Measurements from ENCODE around the gene RETREG1.
"Not testable (repeated sequence)": the region's sequence is repeated elsewhere in the genome, so short reads cannot be mapped to it uniquely, and the experiment has no call there.

Gene RETREG1

DNA sequence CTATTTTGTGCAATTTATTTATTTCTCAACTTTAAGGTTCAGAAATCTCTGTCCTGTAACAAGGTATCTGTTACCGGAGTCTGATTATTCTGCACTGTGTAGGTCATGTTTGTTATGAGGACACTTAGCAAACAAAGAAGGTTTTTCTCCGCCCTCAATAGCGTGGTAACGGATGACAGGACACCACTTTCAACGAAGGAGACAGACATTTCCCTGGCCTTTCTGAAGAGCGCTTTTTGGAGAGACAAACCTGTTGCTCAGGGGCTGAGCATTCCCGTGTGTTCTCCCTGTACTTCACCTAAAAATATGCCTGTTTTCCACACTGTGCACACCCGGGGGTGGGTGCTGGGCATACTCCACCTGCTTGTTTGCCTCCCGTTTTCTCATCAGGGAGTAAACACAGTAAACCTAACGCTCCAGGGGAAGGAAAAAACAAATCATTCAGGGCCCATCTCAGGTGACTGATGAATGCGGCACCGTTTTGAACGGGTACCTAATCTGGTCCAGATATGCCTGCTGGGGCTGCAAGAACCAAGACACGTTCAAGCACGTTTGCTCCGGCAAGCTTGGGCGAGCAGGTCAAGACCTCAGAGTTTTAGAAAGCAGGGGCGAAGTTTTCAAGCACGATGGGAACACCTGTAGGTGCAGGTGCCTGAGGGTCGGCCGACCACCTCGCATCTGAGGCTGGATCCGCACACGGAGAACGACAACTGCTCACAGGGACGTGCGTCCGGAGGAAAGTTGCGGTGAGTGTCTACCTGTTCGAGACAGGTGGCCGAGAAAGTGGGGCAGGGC is 859 bp downstream of the RETREG1 start:
- DNase-seq, result peak in 4 of 6 experiments; percentile 32 to 62 (median 44)

DNA sequence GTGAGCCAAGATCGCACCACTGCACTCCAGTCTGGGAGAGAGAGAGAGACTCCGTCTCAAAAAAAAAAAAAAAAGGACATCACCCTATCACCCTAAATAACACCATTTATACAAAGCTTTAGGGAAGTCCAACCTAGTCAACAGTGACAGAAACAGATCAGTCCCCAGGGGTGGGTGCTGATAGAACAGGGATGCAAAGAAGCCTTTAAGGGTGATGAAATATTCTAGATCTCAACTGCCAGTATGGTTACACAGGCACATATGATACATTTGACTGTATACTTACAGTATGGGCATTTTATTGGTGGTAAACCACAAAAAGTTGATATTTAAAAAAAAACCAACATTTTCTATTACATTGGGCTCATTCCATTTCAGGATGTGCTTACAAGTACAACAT is 4.8 kb downstream of the RETREG1 start:
- peak in 1 of 6 experiments; percentile 35 for DNase-seq

DNA sequence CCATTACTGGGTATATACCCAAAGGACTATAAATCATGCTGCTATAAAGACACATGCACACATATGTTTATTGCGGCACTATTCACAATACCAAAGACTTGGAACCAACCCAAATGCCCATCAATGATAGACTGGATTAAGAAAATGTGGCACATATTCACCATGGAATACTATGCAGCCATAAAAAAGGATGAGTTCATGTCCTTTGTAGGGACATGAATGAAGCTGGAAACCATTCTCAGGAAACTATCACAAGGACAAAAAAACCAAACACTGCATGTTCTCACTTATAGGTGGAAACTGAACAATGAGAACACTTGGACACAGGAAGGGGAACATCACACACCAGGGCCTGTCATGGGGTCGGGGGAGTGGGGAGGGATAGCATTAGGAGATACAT is 5.9 kb downstream of the RETREG1 start:
- DNase-seq, result not testable (repeated sequence)

DNA sequence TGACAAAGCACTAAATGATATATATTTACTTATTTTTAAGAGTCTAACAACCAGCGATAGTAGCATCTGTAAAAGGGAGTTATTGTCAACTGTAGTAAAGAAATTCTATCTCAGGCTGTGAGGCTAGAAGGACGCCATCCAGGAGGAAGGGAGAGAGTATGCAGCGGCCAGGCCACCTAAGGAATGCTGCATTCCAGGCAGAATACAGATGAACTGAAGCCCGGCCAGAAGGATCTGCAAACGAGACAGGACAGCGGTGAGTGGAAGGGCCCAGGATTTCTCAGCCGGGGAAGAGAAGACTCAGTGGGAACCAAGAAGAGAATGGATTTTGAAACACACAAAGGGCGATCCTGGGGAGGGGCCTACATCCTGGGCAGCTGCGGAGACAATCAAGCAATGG is 7.4 kb downstream of the RETREG1 start:
- no peak for DNase-seq

DNA sequence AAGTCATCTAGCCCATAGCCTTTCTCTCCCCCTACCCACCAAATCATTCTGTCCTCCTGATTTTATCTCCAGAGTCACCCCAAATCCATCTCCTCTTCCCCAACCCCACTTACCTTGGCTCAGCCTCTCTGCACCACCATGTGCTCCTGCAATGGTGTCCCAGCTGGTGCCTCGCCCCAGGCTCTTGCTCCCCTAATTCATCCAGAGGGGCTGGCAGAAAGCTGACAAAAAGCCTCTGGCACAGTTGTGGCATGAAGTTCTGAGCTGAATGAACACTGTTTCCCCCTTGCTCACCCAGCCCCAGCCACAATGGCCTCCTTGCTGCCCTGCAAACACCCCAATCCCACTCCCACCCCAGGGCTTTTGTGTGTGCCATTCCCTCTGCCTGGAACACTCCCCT is 10.2 kb downstream of the RETREG1 start:
- DNase-seq, result no peak

DNA sequence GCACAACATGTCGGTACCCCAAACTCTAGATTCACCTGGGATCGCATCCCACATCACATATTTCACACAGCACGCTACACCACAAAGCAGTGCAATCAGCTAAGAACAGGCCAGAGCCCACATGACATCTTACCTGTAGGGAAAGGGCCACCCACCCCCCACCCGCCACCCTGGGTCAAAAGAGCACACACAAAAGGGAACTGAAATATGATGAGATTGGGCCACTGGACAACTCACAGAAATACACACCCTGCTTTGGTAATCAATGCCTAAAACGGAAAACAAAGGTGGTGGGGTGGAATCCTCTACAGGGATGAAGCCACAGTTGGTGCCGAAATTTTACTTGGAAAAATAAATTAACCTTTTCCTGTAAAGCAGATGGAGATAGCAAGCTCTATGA is 13.1 kb downstream of the RETREG1 start:
- DNase-seq, result no peak

DNA sequence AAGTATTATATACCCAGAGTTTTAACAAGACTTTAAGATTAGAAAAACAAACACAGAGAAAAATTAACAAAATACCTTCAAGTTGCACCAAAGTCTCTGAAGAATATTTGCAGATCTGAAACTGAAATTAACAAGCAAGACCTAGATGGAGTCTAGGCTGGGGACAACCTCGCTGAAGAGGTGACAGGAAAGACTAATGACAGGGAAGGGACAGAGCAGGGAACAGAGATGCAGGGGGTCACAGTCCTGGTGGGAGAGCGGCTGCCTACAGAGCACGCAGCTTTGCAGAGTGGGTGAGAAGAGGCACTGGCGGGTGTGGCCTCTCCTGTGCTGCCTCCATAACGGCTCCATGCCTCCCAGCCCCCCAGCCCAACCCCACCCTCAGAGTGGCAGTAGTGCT is 13.5 kb downstream of the RETREG1 start:
- no peak for DNase-seq

DNA sequence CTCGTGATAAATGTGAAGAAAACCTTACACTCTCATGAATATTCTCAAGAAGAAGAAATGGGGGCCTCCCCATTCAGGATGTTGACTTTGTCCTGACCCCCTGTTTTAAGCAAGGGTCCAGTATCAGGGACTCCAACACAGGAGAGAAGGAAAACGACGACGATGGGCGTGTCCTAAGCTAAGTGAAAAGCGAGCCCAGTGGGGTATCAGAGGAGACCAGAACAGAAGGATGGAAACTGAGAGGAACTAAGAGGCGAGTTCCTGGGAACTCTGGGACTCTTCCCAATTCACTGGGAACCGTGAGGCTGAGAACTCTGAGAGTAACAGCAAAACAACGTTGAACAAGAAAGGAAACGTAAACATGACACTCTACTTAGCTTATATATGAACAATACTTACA is 14.6 kb downstream of the RETREG1 start:
- DNase-seq, result no peak

DNA sequence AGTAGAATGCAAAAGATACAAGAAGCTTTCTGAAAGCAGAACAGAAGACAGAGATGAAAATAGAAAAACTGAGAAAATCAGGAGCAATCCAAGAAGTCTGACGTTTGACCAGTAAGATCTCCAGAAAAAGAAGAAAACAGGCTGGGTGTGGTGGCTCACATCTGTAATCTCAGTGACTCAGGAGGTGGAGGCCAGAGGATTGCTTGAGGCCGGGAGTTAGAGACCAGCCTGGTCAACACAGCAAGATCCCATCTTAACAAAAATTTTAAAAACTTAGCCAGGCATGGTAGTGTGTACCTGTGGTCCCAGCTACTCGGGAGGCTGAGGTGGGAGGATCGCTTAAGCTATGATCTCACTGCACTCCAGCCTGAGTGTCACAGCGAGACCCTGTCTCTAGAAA is 15.9 kb downstream of the RETREG1 start:
- no peak for DNase-seq

DNA sequence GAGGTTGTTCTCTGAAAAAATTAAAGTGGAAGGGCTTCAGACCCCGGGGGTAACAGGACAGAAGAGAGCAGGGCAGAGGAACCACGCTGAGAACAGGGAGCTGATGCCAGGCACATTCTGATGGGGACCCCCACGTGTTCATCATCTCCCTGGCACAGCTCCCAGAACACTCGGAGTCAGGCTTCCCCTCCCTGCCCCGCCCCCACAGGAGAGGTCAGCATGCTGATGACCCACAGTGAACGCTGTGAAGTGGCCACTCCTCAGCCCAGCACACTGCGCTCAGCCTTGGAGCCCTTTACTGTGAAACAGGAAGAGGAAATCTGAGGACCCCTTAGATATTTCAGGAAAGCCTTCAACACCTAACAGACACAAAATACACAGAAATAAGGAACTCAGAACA is 16.4 kb downstream of the RETREG1 start:
- DNase-seq, result no peak

DNA sequence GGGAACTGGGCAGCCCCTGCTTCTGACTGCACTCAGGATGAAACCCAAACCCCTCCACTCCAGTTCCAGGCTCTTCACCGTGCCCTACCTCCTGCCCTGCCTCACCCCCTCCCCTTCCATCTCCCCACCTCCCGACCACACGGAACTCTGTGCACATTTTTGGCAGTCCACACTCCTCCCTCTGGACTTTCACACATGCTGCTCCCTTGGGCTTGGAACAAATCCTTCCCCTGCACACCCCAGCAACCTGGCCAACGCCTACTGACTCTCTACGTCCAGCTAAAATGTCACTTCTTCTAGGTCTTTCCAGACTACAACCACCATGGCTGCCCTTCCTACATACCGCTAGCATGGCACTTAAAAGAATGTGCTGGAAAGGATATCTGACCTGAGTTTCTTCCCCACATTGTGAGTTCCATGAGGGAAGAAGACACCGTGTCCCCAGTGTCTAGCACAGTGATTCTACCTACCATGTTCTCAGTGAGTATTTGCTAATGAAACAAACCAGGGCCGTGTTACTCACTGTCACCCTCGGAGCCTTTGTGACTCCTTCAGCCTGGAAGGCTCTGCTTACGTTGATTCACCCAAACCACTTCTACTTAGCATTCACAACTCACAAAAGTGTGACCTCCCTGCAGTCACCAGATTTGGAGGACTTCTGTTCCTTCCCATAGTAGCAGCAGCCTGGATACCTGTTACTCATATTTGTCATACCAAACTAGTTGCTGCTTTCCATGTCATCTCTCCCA is 18.7 kb downstream of the RETREG1 start:
- no peak for DNase-seq

DNA sequence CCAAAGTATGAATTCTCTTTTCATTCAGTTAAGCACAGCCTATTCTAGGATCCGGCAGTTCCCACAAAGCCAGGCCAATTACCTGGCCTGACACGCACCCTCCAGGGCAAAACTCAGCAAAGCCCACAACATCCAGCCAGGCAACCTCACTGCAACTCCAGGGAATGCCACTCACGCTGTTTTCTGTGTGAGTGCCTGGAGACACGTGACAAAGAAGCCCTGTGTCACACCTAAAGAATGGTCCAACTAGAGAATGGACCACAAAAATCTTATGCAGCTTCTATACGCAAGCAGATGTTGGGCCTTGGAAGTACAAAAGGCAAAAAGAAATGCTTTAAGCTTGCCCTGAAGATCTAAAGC is 20.2 kb downstream of the RETREG1 start:
- no peak for DNase-seq

DNA sequence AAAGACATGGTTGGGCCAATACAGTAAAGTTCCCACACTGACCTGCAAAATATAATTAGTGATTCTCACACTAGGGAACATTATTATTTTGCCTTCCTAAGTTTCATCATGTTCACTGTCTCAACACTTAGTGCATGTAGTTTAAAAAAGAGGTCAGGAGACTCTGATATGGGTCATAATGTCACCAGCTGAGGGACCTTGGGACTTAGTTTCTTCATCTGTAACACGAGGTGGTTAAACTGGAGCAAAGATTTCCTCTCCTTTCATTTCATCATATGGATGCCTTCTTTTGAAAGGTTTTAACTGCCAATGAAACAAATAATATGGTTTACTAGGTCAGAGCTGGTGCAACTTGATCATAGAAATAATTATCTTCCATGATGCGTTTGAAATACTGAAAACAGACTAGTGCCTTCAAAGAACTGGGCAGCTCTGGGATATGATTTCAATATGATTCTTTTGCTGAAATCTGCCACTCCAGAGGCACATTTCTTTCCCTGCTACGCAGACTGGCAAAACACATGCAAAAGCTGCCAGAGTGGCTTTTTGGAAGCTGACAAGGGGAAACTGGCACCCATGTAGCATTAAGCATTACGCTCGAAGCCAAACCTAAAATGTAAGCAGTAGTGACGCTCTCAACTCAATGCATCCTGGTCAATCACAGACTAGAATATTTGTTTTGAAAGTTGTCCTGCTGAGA is 20.8 kb downstream of the RETREG1 start:
- DNase-seq, result no peak

DNA sequence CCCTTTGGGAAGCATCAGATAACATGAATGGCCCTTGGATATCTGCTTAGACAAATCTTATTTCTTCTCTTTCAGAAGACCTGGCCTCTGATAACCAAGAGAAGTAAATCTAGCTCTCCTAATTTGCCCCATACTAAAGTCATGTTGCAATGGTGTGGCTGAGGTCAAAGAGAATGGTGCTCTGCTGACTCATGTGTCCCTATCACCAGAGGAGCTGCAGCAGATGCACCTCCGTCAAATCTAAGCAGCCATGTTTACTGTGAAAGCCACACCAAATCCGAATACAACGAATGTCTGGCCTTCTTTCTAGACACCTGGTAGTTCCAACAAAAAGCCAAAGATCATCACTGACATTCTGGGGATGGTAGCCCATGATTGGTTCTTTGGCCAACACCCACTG is 23.2 kb downstream of the RETREG1 start:
- DNase-seq, result no peak

DNA sequence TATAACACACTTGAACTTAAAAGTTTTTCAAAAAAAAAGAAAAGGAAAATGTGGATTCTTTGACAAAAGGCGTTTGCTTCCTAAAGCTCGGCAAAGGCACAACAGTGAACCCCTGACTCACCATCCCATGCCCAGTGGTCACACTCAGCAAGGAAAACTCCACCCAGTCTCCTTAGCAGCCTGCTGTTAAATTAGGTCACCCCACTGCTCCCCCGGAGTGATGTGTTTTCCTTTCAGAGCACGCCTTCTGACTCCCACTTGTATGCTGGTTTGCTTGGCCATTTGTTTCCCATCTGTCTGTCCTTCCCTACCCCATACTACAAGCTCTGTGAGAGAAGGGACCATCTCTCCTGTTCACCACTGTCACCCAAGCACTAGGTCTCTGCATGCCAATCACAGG is 23.8 kb downstream of the RETREG1 start:
- no peak for DNase-seq

DNA sequence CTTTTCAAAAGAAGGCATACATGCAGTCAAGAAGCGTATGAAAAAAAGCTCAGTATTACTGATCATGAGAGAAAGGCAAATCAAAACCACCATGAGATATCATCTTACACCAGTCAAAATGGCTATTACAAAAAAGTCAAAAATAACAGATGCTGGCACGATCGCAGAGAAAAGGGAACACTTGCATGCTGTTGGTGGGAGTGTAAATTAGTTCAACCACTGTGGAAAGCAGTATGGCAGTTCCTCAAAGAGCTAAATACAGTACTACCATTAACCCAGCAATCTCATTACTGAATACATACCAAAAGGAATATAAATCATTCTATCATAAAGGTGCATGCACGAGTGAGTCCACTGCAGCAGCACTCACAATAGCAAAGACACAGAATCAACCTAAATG is 24.5 kb downstream of the RETREG1 start:
- no peak for DNase-seq

DNA sequence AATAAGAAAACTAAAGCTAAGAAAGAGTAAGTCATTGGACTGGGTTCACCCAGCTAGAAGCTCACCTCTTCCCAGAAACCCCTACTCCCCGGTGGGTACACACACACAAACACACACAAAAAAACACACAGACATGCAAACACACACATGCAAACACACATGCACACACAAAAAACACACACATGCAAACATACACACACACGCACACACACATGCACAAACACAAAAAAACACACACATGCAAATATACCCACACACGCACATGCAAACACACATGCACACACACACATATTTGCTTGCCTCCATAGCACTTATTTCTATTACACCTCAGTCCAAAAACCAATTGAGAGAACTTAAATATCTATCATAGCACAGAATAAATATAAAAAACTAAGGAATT is 26.1 kb downstream of the RETREG1 start:
- DNase-seq, result no peak

DNA sequence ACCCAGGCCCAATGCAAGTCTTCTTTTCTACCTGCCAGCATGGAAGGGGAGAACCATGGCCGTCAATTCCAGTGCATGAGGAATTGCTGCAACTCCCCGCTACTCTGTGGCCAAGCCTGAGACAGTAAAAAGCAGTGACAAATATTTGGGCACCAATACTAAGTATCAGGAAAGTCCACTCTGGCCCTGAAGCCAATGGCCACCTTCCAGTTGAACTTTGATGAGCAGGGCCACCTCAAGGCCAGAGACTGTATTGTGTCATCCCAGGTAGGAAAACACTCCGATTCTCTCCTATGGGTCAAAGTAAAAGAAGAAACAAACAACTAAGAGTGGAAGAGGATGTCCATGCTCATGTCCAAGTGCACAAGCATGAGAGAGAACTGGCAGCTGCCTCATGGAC is 27.1 kb downstream of the RETREG1 start:
- DNase-seq, result no peak

DNA sequence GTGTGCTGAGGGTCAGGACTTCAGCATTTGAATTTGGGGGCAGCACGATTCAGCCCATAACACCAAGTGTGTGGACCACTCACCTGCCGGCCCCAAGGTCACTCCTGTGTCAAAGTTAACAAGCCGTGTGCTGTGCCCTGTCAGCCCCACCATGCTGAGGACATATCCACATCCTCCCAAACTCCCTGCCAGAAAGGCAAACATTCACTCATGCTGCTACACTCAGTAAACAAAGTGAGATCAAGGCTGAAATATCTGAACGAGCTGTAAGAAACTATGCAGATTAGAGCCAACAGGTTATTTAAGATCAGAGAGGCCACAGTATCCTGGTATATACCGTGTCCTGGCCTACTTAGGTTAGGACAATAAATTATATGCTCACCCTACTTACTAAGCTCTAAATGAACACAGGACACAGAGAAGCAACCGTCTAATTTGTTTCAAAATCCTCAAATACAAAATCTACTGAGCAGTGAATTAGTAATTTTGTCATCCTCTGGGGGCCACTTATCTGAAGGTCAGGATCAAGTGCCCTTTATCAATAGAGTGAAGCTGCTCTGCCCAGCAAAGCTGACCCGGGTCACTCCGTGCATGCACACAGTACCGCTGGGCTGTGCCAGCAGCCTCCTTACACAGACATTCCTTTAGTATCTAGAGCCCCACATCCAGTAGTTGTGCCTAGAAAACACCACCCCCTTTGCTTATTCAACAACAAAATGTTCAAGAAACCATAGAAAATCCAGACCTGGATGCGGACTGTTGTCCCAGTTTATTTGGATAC is 28.2 kb downstream of the RETREG1 start:
- no peak for DNase-seq

DNA sequence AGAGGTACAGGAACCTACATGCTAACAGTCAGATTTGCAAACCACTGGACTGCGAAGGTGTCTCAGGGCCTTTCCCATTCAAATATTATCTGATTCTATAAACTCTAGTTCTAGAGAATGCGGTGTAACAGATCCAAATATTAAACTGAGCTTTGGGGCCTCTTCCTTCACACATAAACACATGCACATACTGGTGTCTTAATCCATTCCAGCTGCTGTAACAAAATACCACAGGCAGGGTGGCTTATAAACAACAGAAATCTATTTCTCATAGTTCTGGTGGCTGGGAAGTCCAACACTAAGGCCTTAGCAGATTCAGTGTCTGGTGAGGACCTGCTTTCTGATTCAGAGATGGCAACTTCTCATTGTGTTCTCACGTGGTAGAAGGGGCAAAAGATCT is 30.2 kb downstream of the RETREG1 start:
- DNase-seq, result no peak

DNA sequence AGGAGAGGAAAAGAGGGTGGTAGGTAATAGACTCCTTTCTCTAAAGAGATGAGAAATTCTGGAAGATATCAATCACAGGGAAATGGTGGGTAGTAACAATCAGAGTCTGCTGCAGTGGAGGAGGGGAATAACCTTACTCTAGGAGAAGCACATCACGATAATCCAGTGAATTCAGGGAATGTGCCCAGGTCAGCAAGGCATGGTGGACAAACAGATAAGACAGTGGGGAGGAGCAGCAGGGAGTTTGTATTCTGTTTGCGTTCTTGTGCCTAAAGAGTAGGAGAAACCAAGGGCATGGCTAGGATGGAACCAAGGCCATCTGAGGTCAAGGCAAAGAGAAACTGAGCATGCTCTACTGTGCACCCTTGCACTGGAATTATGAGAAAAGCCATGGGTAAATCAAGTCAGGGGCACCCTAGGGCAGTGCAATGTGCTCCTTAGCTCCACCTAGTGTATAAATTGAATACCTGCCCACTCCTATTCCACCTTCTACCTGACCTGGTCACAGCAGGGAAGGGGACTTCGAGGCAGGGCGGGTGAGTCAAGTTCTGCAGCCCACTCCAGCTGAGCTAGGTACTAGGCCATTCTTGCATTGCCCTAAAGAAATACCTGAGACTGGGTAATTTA is 31.6 kb downstream of the RETREG1 start:
- DNase-seq, result no peak

DNA sequence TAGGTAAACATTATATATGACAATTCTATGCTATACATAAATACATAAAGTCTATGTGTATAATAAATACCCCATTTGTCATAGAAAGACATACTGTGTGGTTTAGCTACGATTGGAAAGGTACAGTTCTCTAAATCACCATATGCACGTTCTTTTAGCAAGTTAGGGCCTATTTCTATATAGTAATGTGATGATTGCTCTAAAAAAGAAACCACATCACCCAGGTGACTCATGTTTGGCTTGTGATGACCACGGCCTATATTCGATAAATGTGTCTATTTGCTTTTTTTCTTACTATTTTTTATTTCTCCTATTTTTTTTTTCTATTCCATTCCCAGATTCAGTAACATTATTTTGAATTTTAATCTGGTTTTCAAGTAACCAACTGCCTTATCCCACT is 34.7 kb downstream of the RETREG1 start:
- DNase-seq, result no peak

DNA sequence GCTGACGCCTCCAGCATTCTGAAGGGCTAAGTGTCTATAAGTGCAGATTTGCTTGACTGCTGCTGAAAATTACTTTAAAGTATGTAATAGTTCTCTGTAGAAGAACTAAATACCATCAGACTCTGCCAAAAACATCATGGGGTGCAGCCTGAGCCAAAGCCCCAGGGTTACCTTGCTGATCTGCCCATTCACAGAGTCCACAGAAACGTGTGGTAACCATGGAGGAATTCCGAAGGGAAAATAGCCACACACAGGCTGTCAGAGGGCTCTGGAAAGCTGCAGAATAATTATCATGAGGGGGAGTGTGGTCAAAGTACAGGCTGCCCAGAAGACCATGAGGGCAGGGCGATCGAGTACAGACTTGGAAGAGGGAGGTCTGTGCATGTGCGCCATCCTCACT is 36.4 kb downstream of the RETREG1 start:
- no peak for DNase-seq

All from stimulated activated naive CD4-positive, alpha-beta T cell (primary cell).